ENCODE results near the gene RPS18.

Gene RPS18

GRCh38 chr6:33315793-33316602 is 44.1 kb downstream of the RPS18 start:
- no peak for DNase-seq

DNA sequence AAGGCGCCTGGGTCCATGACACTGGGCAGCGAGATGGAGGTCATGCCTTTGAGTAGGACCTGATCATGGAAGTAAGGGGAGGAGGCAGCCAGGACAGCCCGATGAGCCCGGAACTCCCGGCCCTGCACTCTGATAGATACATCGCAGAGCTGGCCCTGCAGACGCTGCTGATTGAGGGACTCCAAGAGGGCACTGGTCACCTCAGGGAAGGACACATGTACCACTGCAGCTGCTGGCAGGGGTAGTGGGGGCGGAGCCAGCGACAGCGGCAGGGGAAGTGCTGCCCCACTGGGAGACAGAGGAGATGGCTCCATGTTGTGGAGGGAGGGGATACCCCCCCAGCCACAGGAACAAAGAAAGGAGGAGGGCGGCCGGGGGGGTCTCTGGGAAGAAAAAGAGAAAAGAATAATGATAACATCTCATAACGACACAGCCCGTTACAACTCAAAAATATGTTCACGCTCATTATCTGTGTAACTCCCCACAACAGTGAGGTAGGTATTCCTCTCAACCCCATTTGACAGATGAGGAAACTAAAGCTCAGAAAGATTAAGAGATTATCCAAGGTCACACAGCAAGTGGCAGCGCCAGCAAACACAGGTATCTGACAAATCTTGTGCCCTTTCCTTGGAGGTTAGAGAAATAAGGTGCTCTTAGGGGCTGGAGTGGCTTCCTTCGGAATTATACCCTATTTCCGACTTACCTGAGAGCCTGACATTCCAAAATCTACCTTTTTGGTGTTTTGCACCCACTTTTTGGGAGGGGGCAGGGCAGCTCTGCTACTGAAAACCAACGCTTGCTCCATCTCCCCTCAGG is 44.9 kb downstream of the RPS18 start:
- DNase-seq: no peak

GRCh38 chr6:33317419-33317668 is 45.5 kb downstream of the RPS18 start:
- no peak for DNase-seq

- DNase-seq: peak; percentile 82
Observed at GRCh38 chr6:33317669-33318425, 46.0 kb downstream of the RPS18 start, which contains the start of gene ZBTB22. ZBTB22 (minus strand) TSS chr6:33317744; CDS start chr6:33316916, 828 bp downstream.

GRCh38 chr6:33318426-33319073 is 46.7 kb downstream of the RPS18 start:
- no peak for DNase-seq

DNA sequence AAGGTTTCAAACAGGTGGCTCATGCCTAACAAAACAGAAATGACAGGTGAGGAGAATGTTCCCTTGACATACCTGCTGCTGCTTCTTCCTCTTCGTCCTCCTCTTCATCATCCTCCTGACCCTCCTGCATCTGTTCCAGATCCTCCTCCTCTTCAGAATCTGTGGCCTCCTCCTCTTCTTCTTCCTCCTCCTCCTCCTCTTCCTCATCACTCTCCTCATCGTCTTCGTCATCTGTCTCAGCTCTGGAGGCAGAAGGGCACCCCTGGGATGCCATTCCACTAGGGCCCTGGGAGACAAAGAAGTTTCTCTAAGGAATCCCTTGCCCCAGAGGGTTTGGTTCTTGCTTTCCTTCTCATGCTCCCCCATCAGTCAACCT is 48.1 kb downstream of the RPS18 start:
- no peak for DNase-seq

DNA sequence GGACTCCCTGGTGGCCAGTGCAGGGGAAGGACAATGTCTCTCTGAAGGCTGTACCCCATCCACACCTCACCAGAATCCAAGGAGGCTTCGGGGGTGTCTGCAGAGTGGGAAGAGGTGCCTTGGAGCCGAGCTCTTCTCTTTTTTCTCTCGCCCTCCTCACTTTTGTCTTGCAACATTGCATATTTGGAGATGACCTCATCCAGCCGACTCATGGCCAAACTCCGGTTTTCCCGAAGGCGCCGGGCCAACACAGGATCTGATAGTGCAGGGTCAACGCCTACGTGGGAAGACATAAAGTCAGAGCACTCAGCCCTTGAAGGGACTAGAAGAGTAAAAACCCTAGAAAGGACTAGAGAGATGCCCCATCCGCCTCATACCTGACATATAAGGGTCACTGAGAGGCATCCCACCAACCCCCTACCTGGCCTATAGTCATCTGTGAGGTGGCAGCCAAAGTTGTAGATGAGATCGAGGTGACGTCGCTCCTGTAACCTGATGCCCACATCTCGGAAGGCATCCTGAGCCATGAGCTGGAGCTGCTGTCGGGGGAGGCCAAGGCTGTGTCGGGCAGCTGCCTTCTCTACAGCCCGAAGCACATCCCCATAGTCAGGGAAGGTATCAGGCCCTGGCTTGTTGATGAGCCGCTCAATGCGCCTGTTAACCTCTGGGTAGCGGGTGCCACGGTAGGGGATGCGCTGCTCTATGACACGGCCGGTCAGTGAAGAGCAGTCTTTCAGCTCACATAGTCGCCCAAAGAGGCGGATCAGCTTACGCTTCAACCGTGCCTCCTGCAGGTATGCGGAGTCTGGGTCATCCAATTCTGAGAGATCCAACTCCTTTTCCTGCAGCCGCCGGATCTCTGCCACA is 48.7 kb downstream of the RPS18 start:
- no peak for DNase-seq

- DNase-seq: no peak
Observed at GRCh38 chr6:33321227-33321626, 49.4 kb downstream of the RPS18 start.

- DNase-seq: no peak
Observed at GRCh38 chr6:33323623-33323948, 51.7 kb downstream of the RPS18 start.

GRCh38 chr6:33324125-33324524 is 52.2 kb downstream of the RPS18 start:
- no peak for DNase-seq
